PC-9 (cell line): ENCODE results near the gene CTAGE1.

Experiments used
- EZH2 ChIP-seq: fragments of 200-600 bp; sonication (generic); IDR thresholded peaks from 2 replicates; pipeline ENCODE4 v1.8.0; 2017; ENCODE audit warnings: antibody characterized with exemption, low read depth
- TF ChIP-seq, protein P1 (sequence below): fragments of 200-600 bp; sonication (generic); conservative IDR thresholded peaks from 2 replicates; pipeline ENCODE4 v1.6.1; 2017; ENCODE audit warnings: mixed run types, antibody characterized with exemption, mild to moderate bottlenecking, moderate library complexity

GRCh38 chr18:22429564-22429963 lies 11.8 kb upstream of the CTAGE1 start:
- TF ChIP-seq, protein P1, sequence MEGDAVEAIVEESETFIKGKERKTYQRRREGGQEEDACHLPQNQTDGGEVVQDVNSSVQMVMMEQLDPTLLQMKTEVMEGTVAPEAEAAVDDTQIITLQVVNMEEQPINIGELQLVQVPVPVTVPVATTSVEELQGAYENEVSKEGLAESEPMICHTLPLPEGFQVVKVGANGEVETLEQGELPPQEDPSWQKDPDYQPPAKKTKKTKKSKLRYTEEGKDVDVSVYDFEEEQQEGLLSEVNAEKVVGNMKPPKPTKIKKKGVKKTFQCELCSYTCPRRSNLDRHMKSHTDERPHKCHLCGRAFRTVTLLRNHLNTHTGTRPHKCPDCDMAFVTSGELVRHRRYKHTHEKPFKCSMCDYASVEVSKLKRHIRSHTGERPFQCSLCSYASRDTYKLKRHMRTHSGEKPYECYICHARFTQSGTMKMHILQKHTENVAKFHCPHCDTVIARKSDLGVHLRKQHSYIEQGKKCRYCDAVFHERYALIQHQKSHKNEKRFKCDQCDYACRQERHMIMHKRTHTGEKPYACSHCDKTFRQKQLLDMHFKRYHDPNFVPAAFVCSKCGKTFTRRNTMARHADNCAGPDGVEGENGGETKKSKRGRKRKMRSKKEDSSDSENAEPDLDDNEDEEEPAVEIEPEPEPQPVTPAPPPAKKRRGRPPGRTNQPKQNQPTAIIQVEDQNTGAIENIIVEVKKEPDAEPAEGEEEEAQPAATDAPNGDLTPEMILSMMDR: no peak
- TF ChIP-seq EZH2: no peak
